Activated T-cell treated with anti-CD3 and anti-CD28 coated beads, Interleukin-2, amount 50 U/mL, for 4 hours (primary cell): ENCODE measurements around the gene ASH1L. TPM values are rescaled to one million over a fixed set of nuclear protein-coding genes. Genes with fewer than 3 reads are reported as not detected.
A peak's percentile ranks its signal among the peaks of the same experiment; 100 is the strongest.

Experiments used
- ATAC-seq, 2 donors: fragments of 200-7000 bp; cut with Tn5 transposase; one replicate each; pipeline ENCODE4 v1.10.0; 2021
- DNase-seq: peaks from one replicate; pipeline ENCODE4 v3.0.0-alpha.2; 2020
- H3K27me3 Mint-ChIP-seq: one replicate; pipeline ENCODE4 v1.8.0; 2021; ENCODE audit warnings: low read depth, mixed read lengths
- H3K36me3 Mint-ChIP-seq: one replicate; pipeline ENCODE4 v1.8.0; 2022; ENCODE audit warnings: mixed read lengths; ENCODE audit not compliant: insufficient read depth
- H3K4me1 Mint-ChIP-seq: one replicate; pipeline ENCODE4 v1.8.0; 2021; ENCODE audit warnings: low read depth, mixed read lengths
- H3K4me3 Mint-ChIP-seq: one replicate; pipeline ENCODE4 v1.8.0; 2021; ENCODE audit warnings: mild to moderate bottlenecking, moderate library complexity, mixed read lengths
- H3K9me3 Mint-ChIP-seq: one replicate; pipeline ENCODE4 v1.8.0; 2021; ENCODE audit warnings: mixed read lengths
- total RNA-seq, 3 donors: library from RNA; stranded (reverse); gene quantifications; one replicate each; pipeline ENCODE4 v1.2.1, GENCODE V29; 2021

ASH1L gene
- total RNA-seq, 3 donors from 2014 or later: 23.9 to 27.7 (median 25.5) TPM

GRCh38 chr1:155327981-155328380 lies 234.6 kb downstream of the ASH1L start:
- Mint-ChIP-seq H3K9me3 (no peaks in the 10 kb centered on the region), H3K4me1 (peaks cover 4% of the 10 kb centered on the region), H3K27me3 (no peaks in the 10 kb centered on the region), H3K4me3 (no peak overlapping the region), H3K36me3 (peaks cover 8% of the 10 kb centered on the region)
- ATAC-seq: no peak
- DNase-seq: no peak

- H3K4me3 Mint-ChIP-seq: no peak overlapping the region
- ATAC-seq (no peak), DNase-seq (no peak)
- H3K27me3 Mint-ChIP-seq: no peaks in the 10 kb centered on the region
- no peaks in the 10 kb centered on the region for H3K9me3 Mint-ChIP-seq
- peaks cover 11% of the 10 kb centered on the region for H3K4me1 Mint-ChIP-seq
- peaks cover 8% of the 10 kb centered on the region for H3K36me3 Mint-ChIP-seq
Measured at GRCh38 chr1:155326631-155327037, 236.0 kb downstream of the ASH1L start.

- no peak for ATAC-seq
- H3K4me3 Mint-ChIP-seq: peak overlapping the region; percentile 63
- no peak for DNase-seq
- peaks cover 16% of the 10 kb centered on the region for H3K4me1 Mint-ChIP-seq
- no peaks in the 10 kb centered on the region for H3K27me3 Mint-ChIP-seq
- no peaks in the 10 kb centered on the region for H3K9me3 Mint-ChIP-seq
- H3K36me3 Mint-ChIP-seq: peaks cover 7% of the 10 kb centered on the region
Measured at GRCh38 chr1:155326020-155326526, 236.5 kb downstream of the ASH1L start.

GRCh38 chr1:155325603-155325893 lies 237.1 kb downstream of the ASH1L start:
- Mint-ChIP-seq H3K4me3 (peak overlapping the region; percentile 82), H3K36me3 (peaks cover 1% of the 10 kb centered on the region), H3K9me3 (no peaks in the 10 kb centered on the region), H3K27me3 (no peaks in the 10 kb centered on the region), H3K4me1 (peaks cover 21% of the 10 kb centered on the region)
- DNase-seq (no peak), ATAC-seq (no peak)

- no peaks in the 10 kb centered on the region for H3K27me3 Mint-ChIP-seq
- no peaks in the 10 kb centered on the region for H3K9me3 Mint-ChIP-seq
- ATAC-seq (peak in 1 of 2 donors; percentile 0), DNase-seq (no peak)
- H3K36me3 Mint-ChIP-seq: no peaks in the 10 kb centered on the region
- H3K4me1 Mint-ChIP-seq: peaks cover 27% of the 10 kb centered on the region
- peak overlapping the region; percentile 82 for H3K4me3 Mint-ChIP-seq
Measured at GRCh38 chr1:155324717-155325602, 237.6 kb downstream of the ASH1L start.

GRCh38 chr1:155324037-155324716 lies 238.4 kb downstream of the ASH1L start:
- H3K9me3 Mint-ChIP-seq: no peaks in the 10 kb centered on the region
- DNase-seq (peak; percentile 76), ATAC-seq (peak; percentile 79 to 82)
- H3K4me1 Mint-ChIP-seq: peaks cover 27% of the 10 kb centered on the region
- peak overlapping the region; percentile 82 for H3K4me3 Mint-ChIP-seq
- no peaks in the 10 kb centered on the region for H3K27me3 Mint-ChIP-seq
- no peaks in the 10 kb centered on the region for H3K36me3 Mint-ChIP-seq

- Mint-ChIP-seq H3K27me3 (no peaks in the 10 kb centered on the region), H3K9me3 (no peaks in the 10 kb centered on the region), H3K4me3 (peak overlapping the region; percentile 82), H3K36me3 (peaks cover 4% of the 10 kb centered on the region), H3K4me1 (peaks cover 27% of the 10 kb centered on the region)
- ATAC-seq (peak; percentile 69 to 71), DNase-seq (peak; percentile 75)
Measured at GRCh38 chr1:155323729-155324036, 238.9 kb downstream of the ASH1L start.

GRCh38 chr1:155322953-155323728 lies 239.5 kb downstream of the ASH1L start:
- DNase-seq: peak; percentile 85
- Mint-ChIP-seq H3K4me1 (peaks cover 27% of the 10 kb centered on the region), H3K4me3 (peak overlapping the region; percentile 82), H3K36me3 (peaks cover 4% of the 10 kb centered on the region), H3K9me3 (no peaks in the 10 kb centered on the region), H3K27me3 (no peaks in the 10 kb centered on the region)
- ATAC-seq: peak; percentile 61 to 64

- peaks cover 27% of the 10 kb centered on the region for H3K4me1 Mint-ChIP-seq
- H3K36me3 Mint-ChIP-seq: peaks cover 4% of the 10 kb centered on the region
- no peak for DNase-seq
- peak overlapping the region; percentile 63 for H3K4me3 Mint-ChIP-seq
- H3K27me3 Mint-ChIP-seq: no peaks in the 10 kb centered on the region
- no peaks in the 10 kb centered on the region for H3K9me3 Mint-ChIP-seq
- ATAC-seq: no peak
Measured at GRCh38 chr1:155322571-155322952, 240.0 kb downstream of the ASH1L start.

- H3K36me3 Mint-ChIP-seq: peaks cover 4% of the 10 kb centered on the region
- peaks cover 27% of the 10 kb centered on the region for H3K4me1 Mint-ChIP-seq
- H3K4me3 Mint-ChIP-seq: peak overlapping the region; percentile 63
- ATAC-seq (no peak), DNase-seq (no peak)
- no peaks in the 10 kb centered on the region for H3K9me3 Mint-ChIP-seq
- H3K27me3 Mint-ChIP-seq: no peaks in the 10 kb centered on the region
Measured at GRCh38 chr1:155321639-155322503, 240.7 kb downstream of the ASH1L start.

GRCh38 chr1:155320661-155321617 lies 241.7 kb downstream of the ASH1L start, which contains the start of gene RUSC1:
TSS of gene RUSC1 (plus strand) at chr1:155320894. CDS start at chr1:155321774, 880 bp downstream.
- H3K27me3 Mint-ChIP-seq: no peaks in the 10 kb centered on the region
- peaks cover 4% of the 10 kb centered on the region for H3K36me3 Mint-ChIP-seq
- no peaks in the 10 kb centered on the region for H3K9me3 Mint-ChIP-seq
- peak within 1 kb of the TSS; percentile 63 for H3K4me3 Mint-ChIP-seq
- H3K4me1 Mint-ChIP-seq: peaks cover 25% of the 10 kb centered on the region
- ATAC-seq (peak; percentile 16 to 29), DNase-seq (peak; percentile 70)

- H3K4me3 Mint-ChIP-seq: peak overlapping the region; percentile 53
- DNase-seq: no peak
- no peaks in the 10 kb centered on the region for H3K9me3 Mint-ChIP-seq
- no peaks in the 10 kb centered on the region for H3K27me3 Mint-ChIP-seq
- H3K36me3 Mint-ChIP-seq: peaks cover 4% of the 10 kb centered on the region
- no peak for ATAC-seq
- peaks cover 23% of the 10 kb centered on the region for H3K4me1 Mint-ChIP-seq
Measured at GRCh38 chr1:155320252-155320651, 242.4 kb downstream of the ASH1L start.

- peaks cover 23% of the 10 kb centered on the region for H3K4me1 Mint-ChIP-seq
- H3K9me3 Mint-ChIP-seq: no peaks in the 10 kb centered on the region
- peaks cover 4% of the 10 kb centered on the region for H3K36me3 Mint-ChIP-seq
- no peak for DNase-seq
- H3K4me3 Mint-ChIP-seq: no peak overlapping the region
- H3K27me3 Mint-ChIP-seq: no peaks in the 10 kb centered on the region
- ATAC-seq: no peak
Measured at GRCh38 chr1:155319536-155319935, 243.1 kb downstream of the ASH1L start.
